SK-N-SH treated with all-trans-retinoic acid at 6 μM for 48 hours (cell line): ENCODE measurements around the gene PSTPIP2.

Experiments used
- BACH2 ChIP-seq: fragments of 250-450 bp; sonication (Bioruptor Pico); IDR thresholded peaks from 2 replicates; pipeline ENCODE4 v1.9.0; 2021; ENCODE audit warnings: mild to moderate bottlenecking, borderline replicate concordance
- ZNF565 ChIP-seq: fragments of 450-650 bp; formaldehyde crosslinking; conservative IDR thresholded peaks from 2 replicates; pipeline ENCODE4 v1.5.0; 2020; ENCODE audit warnings: low read depth, mild to moderate bottlenecking, moderate library complexity
- TF ChIP-seq, protein P1 (sequence below): fragments of 250-450 bp; sonication (Bioruptor Pico); IDR thresholded peaks from 2 replicates; pipeline ENCODE4 v1.8.0; 2020; ENCODE audit warnings: mild to moderate bottlenecking, moderate library complexity, borderline replicate concordance

- no peak for TF ChIP-seq BACH2 (CRISPR knock-in tag)
- TF ChIP-seq, protein P1, sequence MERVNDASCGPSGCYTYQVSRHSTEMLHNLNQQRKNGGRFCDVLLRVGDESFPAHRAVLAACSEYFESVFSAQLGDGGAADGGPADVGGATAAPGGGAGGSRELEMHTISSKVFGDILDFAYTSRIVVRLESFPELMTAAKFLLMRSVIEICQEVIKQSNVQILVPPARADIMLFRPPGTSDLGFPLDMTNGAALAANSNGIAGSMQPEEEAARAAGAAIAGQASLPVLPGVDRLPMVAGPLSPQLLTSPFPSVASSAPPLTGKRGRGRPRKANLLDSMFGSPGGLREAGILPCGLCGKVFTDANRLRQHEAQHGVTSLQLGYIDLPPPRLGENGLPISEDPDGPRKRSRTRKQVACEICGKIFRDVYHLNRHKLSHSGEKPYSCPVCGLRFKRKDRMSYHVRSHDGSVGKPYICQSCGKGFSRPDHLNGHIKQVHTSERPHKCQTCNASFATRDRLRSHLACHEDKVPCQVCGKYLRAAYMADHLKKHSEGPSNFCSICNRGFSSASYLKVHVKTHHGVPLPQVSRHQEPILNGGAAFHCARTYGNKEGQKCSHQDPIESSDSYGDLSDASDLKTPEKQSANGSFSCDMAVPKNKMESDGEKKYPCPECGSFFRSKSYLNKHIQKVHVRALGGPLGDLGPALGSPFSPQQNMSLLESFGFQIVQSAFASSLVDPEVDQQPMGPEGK (CRISPR knock-in tag), result no peak
- no peak for TF ChIP-seq ZNF565 (CRISPR knock-in tag)
Observed at GRCh38 chr18:46072376-46072867, 362 bp upstream of the PSTPIP2 start.
